H1 (cell line): ENCODE data around the gene NHS. TPM values are rescaled to one million over a fixed set of nuclear protein-coding genes. Genes with fewer than 3 reads are reported as not detected.

ENCODE experiments used
- CTCF ChIA-PET: fragments of 300-600 bp; sonication (Branson Sonifier 250); formaldehyde crosslinking; loops from one replicate; lab custom pipeline; 2021; ENCODE audit not compliant: partially characterized antibody; lab: Charles Lee
- POLR2A ChIA-PET: fragments of 300-600 bp; sonication (Branson Sonifier 250); formaldehyde crosslinking; loops from one replicate; lab custom pipeline; 2021; ENCODE audit warnings: inconsistent platforms; ENCODE audit not compliant: partially characterized antibody; lab: Charles Lee
- DNase-seq, 2 experiments: peaks; one replicate each; pipeline versions ENCODE4 v3.0.0 to v3.0.0-alpha.2; 2010 to 2022; ENCODE audit warnings: low spot score in 2 of 2, low read depth in 1 of 2, mixed read lengths in 1 of 2
- FAIRE-seq: peaks from 2 replicates; lab custom pipeline; 2011; peaks lifted over from hg19 to GRCh38; lab: Jason Lieb, UNC
- H2AFZ ChIP-seq: 2 replicates; pipeline ENCODE4 v1.8.1; 2012; ENCODE audit warnings: low read length, inconsistent platforms
- H2AK5ac ChIP-seq: 2 replicates; pipeline ENCODE4 v1.6.1; 2013; ENCODE audit warnings: low read depth, low read length
- H2BK120ac ChIP-seq: replicated peaks from 2 replicates; pipeline ENCODE3; 2013; ENCODE audit warnings: low read depth, low read length, inconsistent platforms
- H2BK12ac ChIP-seq: 2 replicates; pipeline ENCODE4 v1.6.1; 2013; ENCODE audit warnings: low read depth, low read length
- H2BK15ac ChIP-seq: 2 replicates; pipeline ENCODE4 v1.6.1; 2013; ENCODE audit warnings: low read length
- H2BK20ac ChIP-seq: 2 replicates; pipeline ENCODE4 v1.6.1; 2013; ENCODE audit warnings: low read length
- H2BK5ac ChIP-seq: 2 replicates; pipeline ENCODE4 v1.6.1; 2013; ENCODE audit warnings: low read depth, low read length
- H3K14ac ChIP-seq: 2 replicates; pipeline ENCODE4 v1.6.1; 2013; ENCODE audit warnings: inconsistent platforms; ENCODE audit not compliant: insufficient read length
- H3K18ac ChIP-seq: 2 replicates; pipeline ENCODE4 v1.6.1; 2013; ENCODE audit warnings: low read length; ENCODE audit errors: extremely low read depth
- H3K23ac ChIP-seq: 2 replicates; pipeline ENCODE4 v1.6.1; 2013; ENCODE audit warnings: inconsistent platforms; ENCODE audit not compliant: insufficient read length
- H3K23me2 ChIP-seq: 2 replicates; pipeline ENCODE4 v1.6.1; 2013; ENCODE audit warnings: low read depth, low read length
- H3K27ac ChIP-seq: 2 replicates; pipeline ENCODE4 v1.6.1; 2011; ENCODE audit warnings: low read depth, low read length, inconsistent platforms
- H3K27me3 ChIP-seq, 4 experiments: replicated peaks in 1 of 4; 1 replicate in 1 of 4; 2 replicates in 3 of 4; pipeline versions ENCODE4 v1.6.1 to v1.8.1; 2011 to 2013; ENCODE audit warnings: low read length in 3 of 4, mild to moderate bottlenecking in 3 of 4, inconsistent platforms in 2 of 4, mixed read lengths in 2 of 4, moderate library complexity in 1 of 4; ENCODE audit not compliant: control insufficient read depth in 3 of 4, insufficient read depth in 3 of 4; ENCODE audit errors: extremely low read depth in 1 of 4
- H3K36me3 ChIP-seq, 4 experiments: 2 replicates each; pipeline versions ENCODE4 v1.6.1 to v1.8.1; 2011 to 2013; ENCODE audit warnings: mild to moderate bottlenecking in 4 of 4, low read length in 3 of 4, moderate library complexity in 2 of 4, control low read depth in 1 of 4, inconsistent platforms in 1 of 4; ENCODE audit not compliant: insufficient read depth in 4 of 4, control insufficient read depth in 2 of 4
- H3K4ac ChIP-seq: replicated peaks from 2 replicates; pipeline ENCODE3; 2013; ENCODE audit warnings: low read length, low read depth, mixed read lengths, inconsistent platforms; ENCODE audit not compliant: insufficient read length
- H3K4me1 ChIP-seq, 4 experiments: replicated peaks in 1 of 4; 1 replicate in 1 of 4; 2 replicates in 3 of 4; pipeline versions ENCODE4 v1.6.1 to v1.8.1; 2011 to 2013; ENCODE audit warnings: low read length in 3 of 4, inconsistent platforms in 2 of 4, mixed read lengths in 1 of 4; ENCODE audit not compliant: insufficient read depth in 4 of 4, control insufficient read depth in 3 of 4
- H3K4me2 ChIP-seq, 2 experiments: 2 replicates each; pipeline versions ENCODE4 v1.6.1 to v1.8.1; 2011 to 2013; ENCODE audit warnings: low read depth in 2 of 2, low read length in 2 of 2, control low read depth in 1 of 2, inconsistent platforms in 1 of 2, mild to moderate bottlenecking in 1 of 2; ENCODE audit not compliant: insufficient read depth in 1 of 2
- H3K4me3 ChIP-seq, 4 experiments: fragments of 200-600, 300-600 bp in 1 of 4; sonication (generic), shearing (Covaris generic), sonication (Bioruptor Twin) in 1 of 4; 2 replicates each; pipeline versions ENCODE4 v1.5.1 to v1.8.1; 2011 to 2016; ENCODE audit warnings: low read length in 4 of 4, low read depth in 3 of 4, control low read depth in 2 of 4, inconsistent platforms in 2 of 4, mild to moderate bottlenecking in 2 of 4, mixed read lengths in 1 of 4, moderate library complexity in 1 of 4; ENCODE audit not compliant: insufficient read depth in 2 of 4; ENCODE audit errors: extremely low read depth in 1 of 4
- H3K56ac ChIP-seq: replicated peaks from 2 replicates; pipeline ENCODE3; 2013; ENCODE audit warnings: low read depth, mild to moderate bottlenecking, mixed read lengths, low read length, inconsistent platforms; ENCODE audit not compliant: insufficient read length
- H3K79me1 ChIP-seq: 2 replicates; pipeline ENCODE4 v1.6.1; 2013; ENCODE audit warnings: low read depth, low read length, control low read depth
- H3K79me2 ChIP-seq, 2 experiments: 2 replicates each; pipeline versions ENCODE4 v1.6.1 to v1.8.1; 2012 to 2013; ENCODE audit warnings: low read length in 2 of 2, mild to moderate bottlenecking in 2 of 2, inconsistent platforms in 1 of 2; ENCODE audit not compliant: insufficient read depth in 2 of 2, control insufficient read depth in 1 of 2
- H3K9ac ChIP-seq, 4 experiments: replicated peaks in 1 of 4; 1 replicate in 1 of 4; 2 replicates in 3 of 4; pipeline versions ENCODE4 v1.6.1 to v1.8.1; 2011 to 2013; ENCODE audit warnings: low read depth in 3 of 4, low read length in 3 of 4, control low read depth in 2 of 4, mild to moderate bottlenecking in 2 of 4, moderate library complexity in 2 of 4, inconsistent platforms in 1 of 4; ENCODE audit errors: extremely low read depth in 1 of 4
- H3K9me3 ChIP-seq, 2 experiments: 2 replicates each; pipeline versions ENCODE4 v1.6.1 to v1.8.1; 2012 to 2013; ENCODE audit warnings: mild to moderate bottlenecking in 2 of 2, moderate library complexity in 2 of 2, control low read depth in 1 of 2, inconsistent platforms in 1 of 2, low read depth in 1 of 2, low read length in 1 of 2, mixed read lengths in 1 of 2; ENCODE audit not compliant: insufficient read depth in 2 of 2
- H4K20me1 ChIP-seq, 2 experiments: replicated peaks in 1 of 2; 2 replicates each; pipeline versions ENCODE3 to v1.8.1; 2011 to 2013; ENCODE audit warnings: inconsistent platforms in 2 of 2, low read length in 2 of 2, mild to moderate bottlenecking in 1 of 2; ENCODE audit not compliant: insufficient read depth in 2 of 2, control insufficient read depth in 1 of 2
- H4K5ac ChIP-seq: 2 replicates; pipeline ENCODE4 v1.6.1; 2013; ENCODE audit warnings: low read length, low read depth, mixed read lengths, inconsistent platforms; ENCODE audit not compliant: insufficient read length
- H4K8ac ChIP-seq: 2 replicates; pipeline ENCODE4 v1.8.0; 2013; ENCODE audit warnings: mild to moderate bottlenecking, moderate library complexity, low read length, inconsistent platforms; ENCODE audit not compliant: insufficient read depth; ENCODE audit errors: extremely low read depth
- H4K91ac ChIP-seq: replicated peaks from 2 replicates; pipeline ENCODE3; 2013; ENCODE audit warnings: low read length, mixed read lengths, inconsistent platforms; ENCODE audit not compliant: insufficient read length
- ATF2 ChIP-seq: IDR thresholded peaks from 2 replicates; pipeline ENCODE4 v1.6.1; 2012; ENCODE audit warnings: low read length, inconsistent platforms
- CBX5 ChIP-seq: fragments of 300-800, 300-1000 bp; sonication (generic); IDR thresholded peaks from 2 replicates; pipeline ENCODE4 v1.7.1; 2016; ENCODE audit warnings: antibody characterized with exemption, low read length, low read depth
- CBX8 ChIP-seq: fragments of 300-800, 300-1000 bp; sonication (generic); IDR thresholded peaks from 2 replicates; pipeline ENCODE4 v1.7.1; 2016; ENCODE audit warnings: low read depth, low read length, borderline replicate concordance
- CHD2 ChIP-seq: IDR thresholded peaks from 2 replicates; pipeline ENCODE4 v1.6.1; 2012; ENCODE audit warnings: low read length, improper control_type of control experiment
- CREB1 ChIP-seq: IDR thresholded peaks from 2 replicates; pipeline ENCODE4 v1.6.1; 2012; ENCODE audit warnings: inconsistent platforms
- EP300 ChIP-seq, 2 experiments: IDR thresholded peaks; 1 replicate in 1 of 2; 2 replicates in 1 of 2; pipeline ENCODE4 v1.6.1; 2011 to 2012; ENCODE audit warnings: low read depth in 2 of 2, low read length in 2 of 2, mild to moderate bottlenecking in 2 of 2, borderline replicate concordance in 1 of 2, inconsistent platforms in 1 of 2, moderate library complexity in 1 of 2
- RFX5 ChIP-seq: IDR thresholded peaks from 2 replicates; pipeline ENCODE4 v1.6.1; 2011; ENCODE audit warnings: low read depth, low read length, improper control_type of control experiment, borderline replicate concordance
- RNF2 ChIP-seq: fragments of 200-900, 300-1000 bp; sonication (generic); IDR thresholded peaks from 2 replicates; pipeline ENCODE4 v1.7.1; 2016; ENCODE audit warnings: borderline replicate concordance, low read depth, mild to moderate bottlenecking, antibody characterized with exemption, low read length; ENCODE audit not compliant: poor library complexity, severe bottlenecking; ENCODE audit errors: missing control alignments
- ZNF274 ChIP-seq: IDR thresholded peaks from 2 replicates; pipeline ENCODE4 v1.7.0; 2012; ENCODE audit warnings: low read length, borderline replicate concordance; ENCODE audit errors: extremely low read depth
- WGBS, 2 experiments: shearing (Covaris generic) in 1 of 2; methylation state at CpG; one replicate each; pipeline versions ENCODE4 v1.1.6 to v1.1.7; 2013 to 2015; ENCODE audit warnings: low lambda C conversion rate in 2 of 2, mixed read lengths in 2 of 2, inconsistent platforms in 1 of 2, low coverage in 1 of 2, missing lambda C conversion rate in 1 of 2; ENCODE audit not compliant: insufficient replicate concordance in 2 of 2, insufficient coverage in 1 of 2, insufficient read length in 1 of 2; ENCODE audit errors: extremely low coverage in 1 of 2, missing lambda C conversion rate in 1 of 2; 5-methylcytosine and 5-hydroxymethylcytosine counted together
- polyA plus RNA-seq, 7 experiments: library from polyadenylated mRNA; depleted of rRNA in 3 of 7; stranded (reverse) in 5 of 7; unstranded in 2 of 7; fragments of >200 nt in 5 of 7; fragments of 200-250 nt in 2 of 7; gene quantifications; 1 replicate in 5 of 7; 2 replicates in 1 of 7; 4 replicates in 1 of 7; pipeline versions ENCODE4 v1.2.1 to v1.2.3, GENCODE V29; 2011 to 2013; ENCODE audit warnings: missing spikeins in 2 of 7, mixed read lengths in 2 of 7
- total RNA-seq: library from RNA; stranded (reverse); fragmentation: NEBNext Ultra II Directional; extraction: Animal tissue kit (Norgen Biotek cat#: 25700); gene quantifications from 2 replicates; pipeline ENCODE4 v1.2.1, GENCODE V29; 2021

NHS gene
- total and polyA plus RNA-seq, 2 of the 8 experiments (the other 6 are each of a cell fraction or from before 2014, with no cell fraction given) = 2.2 to 6.7 TPM

- H4K8ac ChIP-seq = no peak overlapping the region
- no peak overlapping the region for H3K4me3 ChIP-seq
- FAIRE-seq = no peak
Measured at GRCh38 chrX:17700976-17701375, 326.0 kb downstream of the NHS start.

More at GRCh38 chrX:17700976-17701375, 326.0 kb downstream of the NHS start:
- Histone ChIP-seq H4K20me1 (no peaks in the 10 kb centered on the region), H3K9ac (no peak overlapping the region), H3K27me3 (no peaks in the 10 kb centered on the region), H3K36me3 (no peaks in the 10 kb centered on the region), H3K4me2 (no peak overlapping the region), H4K5ac (no peak overlapping the region), H3K14ac (no peak overlapping the region), H3K18ac (no peak overlapping the region), H3K79me1 (no peaks in the 10 kb centered on the region), H2BK20ac (no peak overlapping the region), H3K56ac (no peak overlapping the region), H2BK15ac (no peak overlapping the region), H3K79me2 (no peaks in the 10 kb centered on the region), H2BK120ac (no peak overlapping the region), H2AFZ (no peak overlapping the region), H2BK5ac (no peak overlapping the region), H4K91ac (no peak overlapping the region), H2AK5ac (no peak overlapping the region), H3K4ac (no peak overlapping the region), H2BK12ac (no peak overlapping the region), H3K9me3 (no peaks in the 10 kb centered on the region), H3K27ac (no peak overlapping the region), H3K4me1 (no peaks in the 10 kb centered on the region)
- WGBS, 2 experiments = 100% methylated on average over 1 of the region's 1 CpG; no CpG with 5 or more reads in 1 of the 2 experiments
- no peak for DNase-seq
- POLR2A ChIA-PET = no interaction called here
- TF ChIP-seq CREB1 (no peak), ZNF274 (no peak), ATF2 (no peak), CHD2 (no peak), CBX5 (no peak), CBX8 (no peak), RFX5 (no peak), EP300 (IDR thresholded peaks at IDR 0.05; ENCODE audit: borderline replicate concordance in 1 of 2, low read depth in 2 of 2, low read length in 2 of 2) (no peak), RNF2 (no peak)
- TF ChIP-seq, all 59 proteins: peak for 0
- CTCF ChIA-PET = no interaction called here
- Histone ChIP-seq H3K23me2 (no peaks in the 10 kb centered on the region), H3K23ac (no peak overlapping the region)
